Measurements from ENCODE around the gene IRX1. TPM values are rescaled to one million over a fixed set of nuclear protein-coding genes. Genes with fewer than 3 reads are reported as not detected.

The IRX1 gene
- total and polyA plus RNA-seq, 2 donors (not counting 1 experiment from before 2014, with no cell fraction given), result not detected

- no peaks in the 10 kb centered on the region for H3K79me2 ChIP-seq (ENCODE audit: control insufficient read depth, insufficient read depth, low read length)
- peaks cover 6% of the 10 kb centered on the region for H3K4me1 Mint-ChIP-seq
- ChIA-PET CTCF (no interaction called here), POLR2A (no interaction called here)
- H4K20me1 ChIP-seq (ENCODE audit: control insufficient read depth, insufficient read depth, low read length, poor library complexity, severe bottlenecking), result no peaks in the 10 kb centered on the region
- no peak overlapping the region for H3K27ac ChIP-seq (ENCODE audit: low read length in 2 of 2)
- intact Hi-C loops (cut with micrococcal nuclease), result no loop called here
- H3K36me3 ChIP-seq (replicated peaks in 1 of 2; ENCODE audit: control extremely low read depth in 1 of 2, control insufficient read depth in 1 of 2, extremely low read depth in 1 of 2, insufficient read depth in 2 of 2, low read length in 1 of 2), result no peaks in the 10 kb centered on the region
- ATAC-seq (ENCODE audit: low read depth), result no peak
- TF ChIP-seq EZH2 (IDR thresholded peaks at IDR 0.05; ENCODE audit: borderline replicate concordance, insufficient read depth, low read depth, low read length, poor library complexity, severe bottlenecking), result no peak
- no peak for TF ChIP-seq CTCF (IDR thresholded peaks at IDR 0.05)
- H3K9me3 Mint-ChIP-seq (ENCODE audit: insufficient read depth), result no peaks in the 10 kb centered on the region
- peaks cover 39% of the 10 kb centered on the region for H3K27me3 Mint-ChIP-seq
- H3K27me3 ChIP-seq (replicated peaks in 1 of 4; ENCODE audit: control extremely low read depth in 1 of 4, control insufficient read depth in 3 of 4, insufficient read depth in 4 of 4, low read length in 3 of 4), result peaks cover 0 to 45% (median 17%) of the 10 kb centered on the region in 4 experiments
- H3K27ac Mint-ChIP-seq, result no peak overlapping the region
- H3K9ac ChIP-seq (ENCODE audit: low read length), result no peak overlapping the region
- H2AFZ ChIP-seq (ENCODE audit: insufficient read depth, low read depth, low read length, poor library complexity, severe bottlenecking), result no peak overlapping the region
- H3K4me2 ChIP-seq (replicated peaks; ENCODE audit: low read depth, low read length, poor library complexity, severe bottlenecking), result no peak overlapping the region
- 9% methylated on average over 49 of the region's 51 CpGs for WGBS (ENCODE audit: insufficient coverage)
- no peak for DNase-seq
- no peak overlapping the region for H3K4me3 ChIP-seq (ENCODE audit: control extremely low read depth in 1 of 5, extremely low read depth in 1 of 5, insufficient read depth in 1 of 5, low read depth in 2 of 5, low read length in 4 of 5)
- no peak overlapping the region for H3K4me3 Mint-ChIP-seq
- peaks cover 0 to 42% (median 0%) of the 10 kb centered on the region in 3 donors for H3K9me3 ChIP-seq (ENCODE audit: control extremely low read depth in 1 of 3, control insufficient read depth in 2 of 3, insufficient read depth in 1 of 3, low read length in 2 of 3)
- H3K4me1 ChIP-seq (ENCODE audit: control insufficient read depth in 2 of 2, insufficient read depth in 2 of 2, low read length in 2 of 2), result no peaks in the 10 kb centered on the region
Measured at GRCh38 chr5:3590161-3590966, 5.3 kb upstream of the IRX1 start.
